H1 (cell line): ENCODE data around the gene SPDYE16. TPM values are rescaled to one million over a fixed set of nuclear protein-coding genes. Genes with fewer than 3 reads are reported as not detected.
"Not testable (repeated sequence)": the region's sequence is repeated elsewhere in the genome, so short reads cannot be mapped to it uniquely, and the experiment has no call there.

ENCODE experiments used
- CTCF ChIA-PET: fragments of 300-600 bp; sonication (Branson Sonifier 250); formaldehyde crosslinking; loops from one replicate; lab custom pipeline; 2021; ENCODE audit not compliant: partially characterized antibody; lab: Charles Lee
- POLR2A ChIA-PET: fragments of 300-600 bp; sonication (Branson Sonifier 250); formaldehyde crosslinking; loops from one replicate; lab custom pipeline; 2021; ENCODE audit warnings: inconsistent platforms; ENCODE audit not compliant: partially characterized antibody; lab: Charles Lee
- DNase-seq, 2 experiments: peaks; one replicate each; pipeline versions ENCODE4 v3.0.0 to v3.0.0-alpha.2; 2010 to 2022; ENCODE audit warnings: low spot score in 2 of 2, low read depth in 1 of 2, mixed read lengths in 1 of 2
- FAIRE-seq: peaks from 2 replicates; lab custom pipeline; 2011; peaks lifted over from hg19 to GRCh38; lab: Jason Lieb, UNC
- H2AFZ ChIP-seq: 2 replicates; pipeline ENCODE4 v1.8.1; 2012; ENCODE audit warnings: low read length, inconsistent platforms
- H2AK5ac ChIP-seq: 2 replicates; pipeline ENCODE4 v1.6.1; 2013; ENCODE audit warnings: low read depth, low read length
- H2BK120ac ChIP-seq: replicated peaks from 2 replicates; pipeline ENCODE3; 2013; ENCODE audit warnings: low read depth, low read length, inconsistent platforms
- H2BK12ac ChIP-seq: 2 replicates; pipeline ENCODE4 v1.6.1; 2013; ENCODE audit warnings: low read depth, low read length
- H2BK15ac ChIP-seq: 2 replicates; pipeline ENCODE4 v1.6.1; 2013; ENCODE audit warnings: low read length
- H2BK20ac ChIP-seq: 2 replicates; pipeline ENCODE4 v1.6.1; 2013; ENCODE audit warnings: low read length
- H2BK5ac ChIP-seq: 2 replicates; pipeline ENCODE4 v1.6.1; 2013; ENCODE audit warnings: low read depth, low read length
- H3K14ac ChIP-seq: 2 replicates; pipeline ENCODE4 v1.6.1; 2013; ENCODE audit warnings: inconsistent platforms; ENCODE audit not compliant: insufficient read length
- H3K18ac ChIP-seq: 2 replicates; pipeline ENCODE4 v1.6.1; 2013; ENCODE audit warnings: low read length; ENCODE audit errors: extremely low read depth
- H3K23ac ChIP-seq: 2 replicates; pipeline ENCODE4 v1.6.1; 2013; ENCODE audit warnings: inconsistent platforms; ENCODE audit not compliant: insufficient read length
- H3K23me2 ChIP-seq: 2 replicates; pipeline ENCODE4 v1.6.1; 2013; ENCODE audit warnings: low read depth, low read length
- H3K27ac ChIP-seq: 2 replicates; pipeline ENCODE4 v1.6.1; 2011; ENCODE audit warnings: low read depth, low read length, inconsistent platforms
- H3K27me3 ChIP-seq, 4 experiments: replicated peaks in 1 of 4; 1 replicate in 1 of 4; 2 replicates in 3 of 4; pipeline versions ENCODE4 v1.6.1 to v1.8.1; 2011 to 2013; ENCODE audit warnings: low read length in 3 of 4, mild to moderate bottlenecking in 3 of 4, inconsistent platforms in 2 of 4, mixed read lengths in 2 of 4, moderate library complexity in 1 of 4; ENCODE audit not compliant: control insufficient read depth in 3 of 4, insufficient read depth in 3 of 4; ENCODE audit errors: extremely low read depth in 1 of 4
- H3K36me3 ChIP-seq, 4 experiments: 2 replicates each; pipeline versions ENCODE4 v1.6.1 to v1.8.1; 2011 to 2013; ENCODE audit warnings: mild to moderate bottlenecking in 4 of 4, low read length in 3 of 4, moderate library complexity in 2 of 4, control low read depth in 1 of 4, inconsistent platforms in 1 of 4; ENCODE audit not compliant: insufficient read depth in 4 of 4, control insufficient read depth in 2 of 4
- H3K4ac ChIP-seq: replicated peaks from 2 replicates; pipeline ENCODE3; 2013; ENCODE audit warnings: low read length, low read depth, mixed read lengths, inconsistent platforms; ENCODE audit not compliant: insufficient read length
- H3K4me1 ChIP-seq, 4 experiments: replicated peaks in 1 of 4; 1 replicate in 1 of 4; 2 replicates in 3 of 4; pipeline versions ENCODE4 v1.6.1 to v1.8.1; 2011 to 2013; ENCODE audit warnings: low read length in 3 of 4, inconsistent platforms in 2 of 4, mixed read lengths in 1 of 4; ENCODE audit not compliant: insufficient read depth in 4 of 4, control insufficient read depth in 3 of 4
- H3K4me2 ChIP-seq, 2 experiments: 2 replicates each; pipeline versions ENCODE4 v1.6.1 to v1.8.1; 2011 to 2013; ENCODE audit warnings: low read depth in 2 of 2, low read length in 2 of 2, control low read depth in 1 of 2, inconsistent platforms in 1 of 2, mild to moderate bottlenecking in 1 of 2; ENCODE audit not compliant: insufficient read depth in 1 of 2
- H3K4me3 ChIP-seq, 4 experiments: fragments of 200-600, 300-600 bp in 1 of 4; sonication (generic), shearing (Covaris generic), sonication (Bioruptor Twin) in 1 of 4; 2 replicates each; pipeline versions ENCODE4 v1.5.1 to v1.8.1; 2011 to 2016; ENCODE audit warnings: low read length in 4 of 4, low read depth in 3 of 4, control low read depth in 2 of 4, inconsistent platforms in 2 of 4, mild to moderate bottlenecking in 2 of 4, mixed read lengths in 1 of 4, moderate library complexity in 1 of 4; ENCODE audit not compliant: insufficient read depth in 2 of 4; ENCODE audit errors: extremely low read depth in 1 of 4
- H3K56ac ChIP-seq: replicated peaks from 2 replicates; pipeline ENCODE3; 2013; ENCODE audit warnings: low read depth, mild to moderate bottlenecking, mixed read lengths, low read length, inconsistent platforms; ENCODE audit not compliant: insufficient read length
- H3K79me1 ChIP-seq: 2 replicates; pipeline ENCODE4 v1.6.1; 2013; ENCODE audit warnings: low read depth, low read length, control low read depth
- H3K79me2 ChIP-seq, 2 experiments: 2 replicates each; pipeline versions ENCODE4 v1.6.1 to v1.8.1; 2012 to 2013; ENCODE audit warnings: low read length in 2 of 2, mild to moderate bottlenecking in 2 of 2, inconsistent platforms in 1 of 2; ENCODE audit not compliant: insufficient read depth in 2 of 2, control insufficient read depth in 1 of 2
- H3K9ac ChIP-seq, 4 experiments: replicated peaks in 1 of 4; 1 replicate in 1 of 4; 2 replicates in 3 of 4; pipeline versions ENCODE4 v1.6.1 to v1.8.1; 2011 to 2013; ENCODE audit warnings: low read depth in 3 of 4, low read length in 3 of 4, control low read depth in 2 of 4, mild to moderate bottlenecking in 2 of 4, moderate library complexity in 2 of 4, inconsistent platforms in 1 of 4; ENCODE audit errors: extremely low read depth in 1 of 4
- H3K9me3 ChIP-seq, 2 experiments: 2 replicates each; pipeline versions ENCODE4 v1.6.1 to v1.8.1; 2012 to 2013; ENCODE audit warnings: mild to moderate bottlenecking in 2 of 2, moderate library complexity in 2 of 2, control low read depth in 1 of 2, inconsistent platforms in 1 of 2, low read depth in 1 of 2, low read length in 1 of 2, mixed read lengths in 1 of 2; ENCODE audit not compliant: insufficient read depth in 2 of 2
- H4K20me1 ChIP-seq, 2 experiments: replicated peaks in 1 of 2; 2 replicates each; pipeline versions ENCODE3 to v1.8.1; 2011 to 2013; ENCODE audit warnings: inconsistent platforms in 2 of 2, low read length in 2 of 2, mild to moderate bottlenecking in 1 of 2; ENCODE audit not compliant: insufficient read depth in 2 of 2, control insufficient read depth in 1 of 2
- H4K5ac ChIP-seq: 2 replicates; pipeline ENCODE4 v1.6.1; 2013; ENCODE audit warnings: low read length, low read depth, mixed read lengths, inconsistent platforms; ENCODE audit not compliant: insufficient read length
- H4K8ac ChIP-seq: 2 replicates; pipeline ENCODE4 v1.8.0; 2013; ENCODE audit warnings: mild to moderate bottlenecking, moderate library complexity, low read length, inconsistent platforms; ENCODE audit not compliant: insufficient read depth; ENCODE audit errors: extremely low read depth
- H4K91ac ChIP-seq: replicated peaks from 2 replicates; pipeline ENCODE3; 2013; ENCODE audit warnings: low read length, mixed read lengths, inconsistent platforms; ENCODE audit not compliant: insufficient read length
- WGBS, 2 experiments: shearing (Covaris generic) in 1 of 2; methylation state at CpG; one replicate each; pipeline versions ENCODE4 v1.1.6 to v1.1.7; 2013 to 2015; ENCODE audit warnings: low lambda C conversion rate in 2 of 2, mixed read lengths in 2 of 2, inconsistent platforms in 1 of 2, low coverage in 1 of 2, missing lambda C conversion rate in 1 of 2; ENCODE audit not compliant: insufficient replicate concordance in 2 of 2, insufficient coverage in 1 of 2, insufficient read length in 1 of 2; ENCODE audit errors: extremely low coverage in 1 of 2, missing lambda C conversion rate in 1 of 2; 5-methylcytosine and 5-hydroxymethylcytosine counted together
- polyA plus RNA-seq, 7 experiments: library from polyadenylated mRNA; depleted of rRNA in 3 of 7; stranded (reverse) in 5 of 7; unstranded in 2 of 7; fragments of >200 nt in 5 of 7; fragments of 200-250 nt in 2 of 7; gene quantifications; 1 replicate in 5 of 7; 2 replicates in 1 of 7; 4 replicates in 1 of 7; pipeline versions ENCODE4 v1.2.1 to v1.2.3, GENCODE V29; 2011 to 2013; ENCODE audit warnings: missing spikeins in 2 of 7, mixed read lengths in 2 of 7
- total RNA-seq: library from RNA; stranded (reverse); fragmentation: NEBNext Ultra II Directional; extraction: Animal tissue kit (Norgen Biotek cat#: 25700); gene quantifications from 2 replicates; pipeline ENCODE4 v1.2.1, GENCODE V29; 2021

The SPDYE16 gene
- total and polyA plus RNA-seq, 2 of the 8 experiments (the other 6 are each of a cell fraction or from before 2014, with no cell fraction given) = not detected

DNA sequence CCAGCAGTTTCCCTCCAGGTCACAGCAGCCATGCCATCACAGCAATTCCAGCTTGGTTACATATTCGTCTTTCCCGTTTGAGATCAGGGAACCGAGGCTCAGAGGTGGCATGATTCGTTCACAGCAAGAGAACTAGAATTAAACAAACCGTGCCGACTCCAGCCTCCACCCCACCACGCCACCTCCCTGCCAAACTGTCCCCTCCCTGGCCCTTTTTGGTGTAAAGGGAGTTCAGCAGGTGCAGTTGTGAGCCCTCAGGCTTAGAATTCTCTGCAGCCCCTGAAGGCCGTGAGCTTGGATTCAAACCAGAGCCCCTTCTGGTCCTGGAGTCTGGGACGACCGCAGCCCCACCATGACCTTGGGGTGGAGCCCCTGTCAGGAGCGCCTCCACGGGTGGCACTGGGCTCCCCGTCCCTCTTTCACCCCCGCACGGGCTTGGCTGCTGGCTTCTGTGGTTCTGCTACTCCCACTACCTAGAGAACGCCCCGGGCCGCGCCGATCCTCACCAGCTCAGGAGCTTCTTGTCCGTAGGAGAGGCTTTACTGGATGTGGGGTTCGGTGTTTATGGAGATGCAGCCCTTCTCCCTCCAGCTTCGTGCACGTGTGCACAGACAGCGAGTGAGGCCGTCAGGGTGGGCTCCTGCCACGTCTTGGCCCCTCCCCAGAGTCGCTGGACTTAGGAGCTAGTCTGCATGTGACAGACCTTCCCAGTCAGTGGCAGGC, 43.7 kb downstream of the SPDYE16 start:
- H2BK12ac ChIP-seq = not testable (repeated sequence)

More for the DNA sequence above, 43.7 kb downstream of the SPDYE16 start:
- FAIRE-seq, H3K9me3 ChIP-seq, H4K5ac ChIP-seq, H2BK15ac ChIP-seq, H4K8ac ChIP-seq, H2BK120ac ChIP-seq, H3K9ac ChIP-seq, POLR2A ChIA-PET, H4K91ac ChIP-seq, H3K4me1 ChIP-seq, H3K14ac ChIP-seq, H3K4me3 ChIP-seq, CTCF ChIA-PET, DNase-seq, H2BK20ac ChIP-seq, H3K79me2 ChIP-seq, H2BK5ac ChIP-seq, H3K36me3 ChIP-seq, H3K27me3 ChIP-seq, H3K23me2 ChIP-seq, H3K4me2 ChIP-seq, H2AFZ ChIP-seq, H2AK5ac ChIP-seq, H3K18ac ChIP-seq, H3K4ac ChIP-seq, H4K20me1 ChIP-seq, H3K27ac ChIP-seq, H3K23ac ChIP-seq, H3K56ac ChIP-seq, H3K79me1 ChIP-seq: not testable (repeated sequence)
- WGBS, 2 experiments = 91% methylated on average over 6 of the region's 28 CpGs; no CpG with 5 or more reads in 1 of the 2 experiments
